ENCODE measurements around the gene PPCDC. TPM values are rescaled to one million over a fixed set of nuclear protein-coding genes. Genes with fewer than 3 reads are reported as not detected.

The PPCDC gene
- total and polyA plus RNA-seq, 2 of the 4 experiments (the other 2 are of a cell fraction): 13.3 to 16.3 TPM

GRCh38 chr15:74982183-74982582 lies 41.2 kb upstream of the PPCDC start:
- Histone ChIP-seq H2AK9ac (replicated peaks; ENCODE audit: low read depth, low read length, poor library complexity) (no peak overlapping the region), H3K27ac (ENCODE audit: insufficient read depth, low read length) (no peak overlapping the region), H3K14ac (replicated peaks; ENCODE audit: low read depth, low read length) (no peak overlapping the region), H3K9ac (ENCODE audit: low read depth, low read length) (no peak overlapping the region), H3K18ac (ENCODE audit: low read depth, low read length) (no peak overlapping the region), H3K27me3 (ENCODE audit: control insufficient read depth, insufficient read depth, low read length) (peaks cover 20% of the 10 kb centered on the region), H3K9me3 (ENCODE audit: control insufficient read depth, insufficient read depth, low read length) (no peaks in the 10 kb centered on the region), H3K4me1 (ENCODE audit: control insufficient read depth, insufficient read depth, low read length) (peaks cover 2% of the 10 kb centered on the region; the same call in 1 of the 2 replicates), H4K20me1 (ENCODE audit: insufficient read depth, low read length) (no peaks in the 10 kb centered on the region), H3K79me1 (ENCODE audit: low read depth in 1 of 2, low read length in 2 of 2) (no peaks in the 10 kb centered on the region), H2AK5ac (ENCODE audit: low read depth, low read length) (no peak overlapping the region), H2AFZ (replicated peaks; ENCODE audit: low read length, poor library complexity) (no peak overlapping the region), H3K36me3 (ENCODE audit: control insufficient read depth, insufficient read depth, low read length) (no peaks in the 10 kb centered on the region), H2BK5ac (ENCODE audit: low read depth, low read length, poor library complexity, severe bottlenecking) (no peak overlapping the region), H4K8ac (ENCODE audit: low read depth in 2 of 2, low read length in 2 of 2) (no peak overlapping the region), H3K4me2 (ENCODE audit: low read depth, low read length) (no peak overlapping the region), H3K4me3 (ENCODE audit: insufficient read depth, low read depth, low read length) (no peak overlapping the region), H4K5ac (ENCODE audit: low read depth, low read length) (no peak overlapping the region), H2BK120ac (ENCODE audit: low read depth, low read length) (no peak overlapping the region), H3K56ac (ENCODE audit: extremely low read depth, insufficient read depth, low read length) (no peak overlapping the region), H2BK20ac (ENCODE audit: low read depth, low read length) (no peak overlapping the region), H3K4ac (ENCODE audit: low read depth, low read length) (no peak overlapping the region), H3K9me1 (ENCODE audit: insufficient read depth, low read length) (no peaks in the 10 kb centered on the region), H2BK15ac (ENCODE audit: low read depth, low read length) (no peak overlapping the region), H3K23ac (ENCODE audit: low read depth, low read length) (no peak overlapping the region), H4K91ac (ENCODE audit: insufficient read depth, low read depth, low read length) (no peak overlapping the region)
- WGBS, 2 experiments (ENCODE audit: extremely low coverage in 2 of 2, insufficient read length in 1 of 2): 70% methylated on average over 2 of the region's 5 CpGs; no CpG with 5 or more reads in 1 of the 2 experiments
- ATAC-seq (ENCODE audit: low read depth): no peak
- POLR2A ChIA-PET (ENCODE audit: unreplicated experiment): interaction anchor here (0.6 kb wide), 1 partner anchor 153 kb away, joined by 13 read pairs; no protein-coding TSS in a partner anchor
- BruUV-seq (replicated peaks): no TSS peak
- dilution Hi-C loops (cut with HindIII; ENCODE audit: low sequenced_read_pairs, unreplicated experiment) (no loop called here), intact Hi-C loops (cut with micrococcal nuclease) (no loop called here), in situ Hi-C loops (cut with MboI; ENCODE audit: low sequenced_read_pairs) (no loop called here)
- CTCF ChIA-PET: interaction anchor here (0.6 kb wide), 1 partner anchor 10 kb away, joined by 3 read pairs; no protein-coding TSS in a partner anchor
- no peak for TF ChIP-seq ELK1 (IDR thresholded peaks at IDR 0.05; ENCODE audit: borderline replicate concordance, low read depth, low read length)
- TF ChIP-seq RAD21 (IDR thresholded peaks at IDR 0.05; ENCODE audit: low read length): no peak
- no peak for TF ChIP-seq POLR2A (IDR thresholded peaks at IDR 0.05; ENCODE audit: low read depth, low read length)
- DNase-seq: no peak
